Esophagus squamous epithelium (tissue), 5 donors: ENCODE data around the gene RGS6. TPM values are rescaled to one million over a fixed set of nuclear protein-coding genes. Genes with fewer than 3 reads are reported as not detected.

Experiments
- DNase-seq: peaks from one replicate; lab custom pipeline; 2025; lab: John Stamatoyannopoulos, UW
- H3K27ac ChIP-seq, 4 donors: fragments of 200-600 bp; sonication (generic); one replicate each; pipeline ENCODE4 v1.5.1; 2016 to 2019; ENCODE audit warnings: mild to moderate bottlenecking in 1 of 4
- H3K27me3 ChIP-seq, 4 donors: fragments of 200-600 bp; sonication (generic); 1 replicate in 3 of 4; 2 replicates in 1 of 4; pipeline versions ENCODE4 v1.5.1 to v1.6.0; 2017 to 2021; ENCODE audit warnings: antibody characterized with exemption in 1 of 4
- H3K36me3 ChIP-seq, 3 donors: fragments of 200-600 bp; sonication (generic); one replicate each; pipeline ENCODE4 v1.5.1; 2016 to 2019
- H3K4me1 ChIP-seq, 3 donors: fragments of 200-600 bp; sonication (generic); one replicate each; pipeline ENCODE4 v1.5.1; 2017 to 2019
- H3K4me3 ChIP-seq, 4 donors: fragments of 200-600 bp; sonication (generic); 1 replicate in 3 of 4; 2 replicates in 1 of 4; pipeline ENCODE4 v1.5.1; 2016 to 2019; ENCODE audit warnings: mild to moderate bottlenecking in 2 of 4, moderate library complexity in 1 of 4
- H3K9me3 ChIP-seq, 3 donors: fragments of 200-600 bp; sonication (generic); one replicate each; pipeline ENCODE4 v1.5.1; 2016 to 2019
- POLR2A ChIP-seq, 4 donors: fragments of 450-650 bp; IDR thresholded peaks; one replicate each; pipeline ENCODE4 v1.6.1; 2017; ENCODE audit warnings: antibody characterized with exemption in 4 of 4, mild to moderate bottlenecking in 4 of 4, moderate library complexity in 3 of 4
- WGBS, 2 donors: methylation state at CpG; one replicate each; pipeline ENCODE4 v1.1.5; 2018; 5-methylcytosine and 5-hydroxymethylcytosine counted together
- intact Hi-C: fragments of 100-400 bp; cut with DNase I; formaldehyde crosslinking; loops from one replicate; pipeline ENCODE4 v1.15.0; 2022
- total RNA-seq, 4 donors: library from RNA; depleted of rRNA; stranded (reverse); fragments of >200 nt; gene quantifications; one replicate each; pipeline ENCODE4 v1.1.0, GENCODE V29; 2016
- TF ChIP-seq, protein P1 (sequence below), 6 experiments: fragments of 450-650 bp in 4 of 6; fragments of 200-600 bp in 2 of 6; sonication (generic) in 2 of 6; IDR thresholded peaks; one replicate each; pipeline ENCODE4 v1.5.1; 2016 to 2019; ENCODE audit warnings: antibody characterized with exemption in 6 of 6, mild to moderate bottlenecking in 4 of 6, moderate library complexity in 4 of 6
- donor health status: DM: yes; HTN: yes; CAD: no.

The RGS6 gene
- total RNA-seq, 4 donors from 2014 or later: 0.06 to 0.76 (median 0.66) TPM; not detected in 1

DNA sequence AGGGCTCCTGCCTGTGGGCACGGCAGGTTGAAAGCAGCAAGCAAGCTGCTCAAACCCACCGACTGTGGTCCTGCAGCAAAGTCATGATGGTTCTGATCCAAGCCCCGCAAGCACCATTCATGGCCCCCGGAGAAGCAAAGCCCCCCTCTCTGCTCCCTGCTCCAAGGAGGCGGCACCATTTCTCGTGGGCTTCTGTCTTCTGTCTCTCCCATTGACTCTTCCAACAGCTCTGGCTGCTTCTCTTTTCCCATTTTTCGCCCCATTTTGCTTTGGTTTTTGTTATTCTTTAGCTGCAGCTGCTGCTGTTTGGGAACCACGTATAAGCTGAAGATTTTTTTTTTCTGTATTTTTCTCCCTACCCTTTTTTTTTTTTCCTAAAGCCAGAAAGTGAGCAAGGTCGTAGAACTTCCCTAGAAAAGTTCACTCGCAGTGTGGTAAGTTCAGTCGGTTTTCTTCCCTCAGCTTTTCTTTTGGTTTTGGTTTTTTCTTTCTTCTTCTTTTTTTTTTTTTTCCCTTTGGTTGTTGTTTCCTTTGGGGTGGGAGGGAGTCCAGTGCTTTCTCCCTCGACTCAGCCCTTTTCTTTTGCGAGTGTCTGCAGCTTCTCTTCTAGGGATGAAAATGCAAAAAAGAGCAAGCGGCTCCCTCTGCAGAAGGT, 607.6 kb downstream of the RGS6 start:
- Histone ChIP-seq H3K27ac (no peak overlapping the region), H3K36me3 (no peaks in the 10 kb centered on the region), H3K4me1 (peaks cover 0 to 14% (median 0%) of the 10 kb centered on the region in 3 donors), H3K4me3 (no peak overlapping the region), H3K9me3 (no peaks in the 10 kb centered on the region), H3K27me3 (peaks cover 0 to 5% (median 0%) of the 10 kb centered on the region in 4 donors)
- WGBS, 2 donors: 69 to 73% methylated on average over 13 to 14 of the region's 14 CpGs
- no peak for DNase-seq
- no peak for TF ChIP-seq POLR2A (IDR thresholded peaks at IDR 0.05)
- TF ChIP-seq, protein P1, sequence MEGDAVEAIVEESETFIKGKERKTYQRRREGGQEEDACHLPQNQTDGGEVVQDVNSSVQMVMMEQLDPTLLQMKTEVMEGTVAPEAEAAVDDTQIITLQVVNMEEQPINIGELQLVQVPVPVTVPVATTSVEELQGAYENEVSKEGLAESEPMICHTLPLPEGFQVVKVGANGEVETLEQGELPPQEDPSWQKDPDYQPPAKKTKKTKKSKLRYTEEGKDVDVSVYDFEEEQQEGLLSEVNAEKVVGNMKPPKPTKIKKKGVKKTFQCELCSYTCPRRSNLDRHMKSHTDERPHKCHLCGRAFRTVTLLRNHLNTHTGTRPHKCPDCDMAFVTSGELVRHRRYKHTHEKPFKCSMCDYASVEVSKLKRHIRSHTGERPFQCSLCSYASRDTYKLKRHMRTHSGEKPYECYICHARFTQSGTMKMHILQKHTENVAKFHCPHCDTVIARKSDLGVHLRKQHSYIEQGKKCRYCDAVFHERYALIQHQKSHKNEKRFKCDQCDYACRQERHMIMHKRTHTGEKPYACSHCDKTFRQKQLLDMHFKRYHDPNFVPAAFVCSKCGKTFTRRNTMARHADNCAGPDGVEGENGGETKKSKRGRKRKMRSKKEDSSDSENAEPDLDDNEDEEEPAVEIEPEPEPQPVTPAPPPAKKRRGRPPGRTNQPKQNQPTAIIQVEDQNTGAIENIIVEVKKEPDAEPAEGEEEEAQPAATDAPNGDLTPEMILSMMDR (IDR thresholded peaks at IDR 0.05): no peak
- intact Hi-C loops: no loop called here

DNA sequence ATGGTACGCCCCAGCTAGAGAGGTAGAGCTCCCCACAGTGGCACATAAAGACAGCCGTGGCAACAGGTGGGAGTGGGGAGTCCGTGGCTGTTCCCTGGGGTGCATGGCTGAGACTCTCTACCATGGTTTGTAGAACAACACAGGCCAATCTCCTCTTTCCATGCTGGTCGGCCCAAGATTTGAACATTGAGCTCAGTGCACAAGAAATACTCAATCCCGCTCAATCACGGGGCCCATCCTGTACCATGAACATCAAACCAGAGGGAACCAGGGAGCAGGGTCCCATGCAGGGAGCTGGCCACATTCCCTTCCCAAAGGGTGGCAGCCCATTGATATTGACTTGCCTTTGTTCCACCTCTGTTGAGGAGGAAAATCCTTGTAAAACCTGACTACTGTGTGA, 608.6 kb downstream of the RGS6 start:
- no peak overlapping the region for H3K4me3 ChIP-seq

DNA sequence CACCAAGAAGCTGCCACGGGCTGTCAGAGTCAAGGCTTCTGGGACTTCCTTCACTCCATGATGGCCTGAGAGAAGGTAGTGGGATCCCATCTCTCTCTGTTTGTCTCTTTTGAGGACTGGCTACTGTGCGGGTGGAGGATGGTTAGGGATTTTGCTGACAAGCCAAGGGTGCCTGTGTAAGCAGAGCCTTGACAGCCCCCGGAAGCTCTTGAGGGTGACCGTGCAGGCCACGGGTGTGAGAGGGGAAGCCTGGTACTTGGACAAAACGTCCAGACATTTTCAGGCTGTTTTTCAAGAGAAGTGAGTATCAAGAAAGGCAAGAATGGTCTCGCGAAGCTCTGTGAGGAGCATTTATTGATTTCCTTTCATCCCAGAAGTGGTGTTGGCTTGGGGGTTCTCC, 609.3 kb downstream of the RGS6 start:
- WGBS, 2 donors: 78 to 90% methylated on average over 6 of the region's 8 CpGs
- intact Hi-C loops: no loop called here
- no peak for DNase-seq
- Histone ChIP-seq H3K9me3 (no peaks in the 10 kb centered on the region), H3K4me1 (peaks cover 0 to 20% (median 0%) of the 10 kb centered on the region in 3 donors), H3K27me3 (peaks cover 0 to 5% (median 0%) of the 10 kb centered on the region in 4 donors), H3K36me3 (no peaks in the 10 kb centered on the region), H3K27ac (no peak overlapping the region), H3K4me3 (no peak overlapping the region)
- no peak for TF ChIP-seq POLR2A (IDR thresholded peaks at IDR 0.05)
- TF ChIP-seq, protein P1 (IDR thresholded peaks at IDR 0.05): no peak

More for the DNA sequence above, 608.6 kb downstream of the RGS6 start:
- Histone ChIP-seq H3K9me3 (no peaks in the 10 kb centered on the region), H3K36me3 (no peaks in the 10 kb centered on the region), H3K4me1 (peaks cover 0 to 20% (median 0%) of the 10 kb centered on the region in 3 donors), H3K27me3 (peaks cover 0 to 5% (median 0%) of the 10 kb centered on the region in 4 donors), H3K27ac (no peak overlapping the region)
- WGBS, 2 donors: 94 to 100% methylated on average over 3 of the region's 6 CpGs
- intact Hi-C loops: no loop called here
- TF ChIP-seq, protein P1 (IDR thresholded peaks at IDR 0.05): no peak
- no peak for DNase-seq

DNA sequence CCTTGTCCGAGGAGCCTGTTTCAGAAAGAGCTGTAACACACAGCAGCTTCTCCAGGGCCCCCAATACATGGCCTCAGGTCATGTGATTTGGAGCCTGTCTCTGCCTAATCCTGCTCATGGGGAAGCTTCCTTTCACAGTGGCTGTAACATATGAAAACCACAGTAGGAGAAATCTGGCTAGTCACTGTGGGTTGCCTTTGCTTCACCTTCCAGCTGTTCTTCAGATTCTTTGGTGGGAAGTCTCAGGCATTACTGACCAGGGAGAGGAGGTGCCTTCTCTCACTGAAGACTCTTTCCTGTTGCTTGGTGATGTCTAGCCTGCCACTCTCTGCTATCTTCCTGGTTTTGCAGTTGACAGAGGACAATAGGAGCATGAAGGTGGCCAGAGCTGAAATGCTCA, 611.1 kb downstream of the RGS6 start:
- H3K27ac ChIP-seq: no peak overlapping the region
- peaks cover 0 to 16% (median 0%) of the 10 kb centered on the region in 4 donors for H3K27me3 ChIP-seq
- DNase-seq: no peak
- intact Hi-C loops: no loop called here
- H3K9me3 ChIP-seq: no peaks in the 10 kb centered on the region
- WGBS, 2 donors: 71% methylated on average over 1 of the region's 1 CpG; no CpG with 5 or more reads in 1 of the 2 donors
- peaks cover 0 to 20% (median 0%) of the 10 kb centered on the region in 3 donors for H3K4me1 ChIP-seq
- H3K4me3 ChIP-seq: no peak overlapping the region
- TF ChIP-seq, protein P1 (IDR thresholded peaks at IDR 0.05): no peak
- H3K36me3 ChIP-seq: no peaks in the 10 kb centered on the region

DNA sequence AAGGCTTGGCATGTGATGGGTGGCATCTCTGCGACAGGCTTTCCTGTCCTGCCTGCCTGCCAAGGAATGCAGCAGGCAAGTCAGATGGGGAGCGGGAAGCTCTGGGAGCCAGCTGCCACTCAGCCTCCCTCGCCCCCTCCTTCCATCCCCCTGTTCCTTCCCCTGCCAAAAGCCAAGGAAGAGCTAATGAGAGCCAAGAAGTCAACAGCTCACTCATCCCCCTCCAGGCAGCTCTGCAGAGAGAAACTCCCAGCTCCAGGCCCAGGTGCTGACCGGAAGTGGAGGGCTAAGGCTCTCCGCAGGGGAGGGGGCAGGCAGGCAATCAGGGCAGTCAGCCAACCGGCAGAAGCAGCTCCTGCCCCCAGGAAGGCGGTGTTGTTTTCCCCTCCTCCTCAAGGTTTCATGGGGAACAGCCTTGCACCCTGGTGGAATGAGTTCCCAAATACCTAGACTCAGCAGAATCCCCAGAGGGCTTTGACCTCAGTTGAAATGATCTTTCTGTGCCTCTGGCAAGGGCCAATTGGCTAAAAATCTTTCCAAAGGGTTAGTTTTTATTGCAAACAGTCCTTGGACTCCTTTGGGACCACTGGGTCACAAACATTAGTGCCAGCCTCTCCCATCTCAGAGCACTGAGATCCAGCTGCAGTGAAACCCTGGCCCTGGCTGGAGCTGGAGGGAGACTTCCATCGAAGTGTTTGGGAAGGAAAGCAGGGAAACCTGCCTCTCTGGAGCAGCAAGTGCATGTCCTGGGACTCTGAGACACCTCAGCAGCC, 612.6 kb downstream of the RGS6 start:
- Histone ChIP-seq H3K36me3 (no peaks in the 10 kb centered on the region), H3K27me3 (peaks cover 0 to 25% (median 0%) of the 10 kb centered on the region in 4 donors), H3K4me1 (peaks cover 0 to 20% (median 0%) of the 10 kb centered on the region in 3 donors), H3K27ac (no peak overlapping the region), H3K4me3 (no peak overlapping the region), H3K9me3 (no peaks in the 10 kb centered on the region)
- TF ChIP-seq, protein P1 (IDR thresholded peaks at IDR 0.05): no peak
- no peak for TF ChIP-seq POLR2A (IDR thresholded peaks at IDR 0.05)
- DNase-seq: no peak
- intact Hi-C loops: no loop called here
- WGBS, 2 donors: 40% methylated on average over 1 of the region's 8 CpGs; no CpG with 5 or more reads in 1 of the 2 donors
